WTC11 (cell line): ENCODE data around the gene SH3BP4. TPM values are rescaled to one million over a fixed set of nuclear protein-coding genes. Genes with fewer than 3 reads are reported as not detected.

Source experiments
- ATAC-seq: fragments of 200-7000 bp; cut with Tn5 transposase; 2 replicates; pipeline ENCODE4 v1.10.0; 2021; ENCODE audit warnings: mild to moderate bottlenecking, moderate library complexity
- CTCF ChIA-PET: fragments of 300-600 bp; sonication (Branson Sonifier 250); formaldehyde crosslinking; loops from one replicate; lab custom pipeline; 2021; ENCODE audit warnings: antibody characterized with exemption; lab: Charles Lee
- POLR2A ChIA-PET: fragments of 350-600 bp; sonication (Branson Sonifier 250); formaldehyde crosslinking; loops from one replicate; lab custom pipeline; 2021; ENCODE audit warnings: antibody characterized with exemption; lab: Charles Lee
- DNase-seq: peaks from one replicate; pipeline ENCODE4 v3.0.0; 2021; ENCODE audit warnings: low spot score
- H3K27ac Mint-ChIP-seq: 2 replicates; pipeline ENCODE4 v1.8.0; 2021; ENCODE audit warnings: mixed read lengths
- H3K27me3 Mint-ChIP-seq: 2 replicates; pipeline ENCODE4 v1.8.0; 2021; ENCODE audit warnings: low read depth, mild to moderate bottlenecking, moderate library complexity, mixed read lengths
- H3K36me3 Mint-ChIP-seq: 2 replicates; pipeline ENCODE4 v1.8.0; 2021; ENCODE audit warnings: mixed read lengths
- H3K4me1 Mint-ChIP-seq: 2 replicates; pipeline ENCODE4 v1.8.0; 2022; ENCODE audit warnings: mixed read lengths
- H3K4me3 Mint-ChIP-seq: 2 replicates; pipeline ENCODE4 v1.8.0; 2021; ENCODE audit warnings: mild to moderate bottlenecking, moderate library complexity, mixed read lengths
- H3K9me3 Mint-ChIP-seq: 2 replicates; pipeline ENCODE4 v1.8.0; 2021; ENCODE audit warnings: mixed read lengths
- ATF1 ChIP-seq: sonication (generic); formaldehyde crosslinking; IDR thresholded peaks from 2 replicates; pipeline ENCODE4 v1.8.1; 2023; ENCODE audit warnings: mild to moderate bottlenecking, moderate library complexity, missing genetic modification reagents
- ATF2 ChIP-seq: sonication (generic); formaldehyde crosslinking; IDR thresholded peaks from 2 replicates; pipeline ENCODE4 v1.8.1; 2022; ENCODE audit warnings: low read depth, missing genetic modification reagents, borderline replicate concordance
- CREM ChIP-seq: sonication (generic); formaldehyde crosslinking; IDR thresholded peaks from 2 replicates; pipeline ENCODE4 v1.8.1; 2022; ENCODE audit warnings: mild to moderate bottlenecking, missing genetic modification reagents, moderate library complexity
- FOXJ3 ChIP-seq: sonication (generic); formaldehyde crosslinking; IDR thresholded peaks from 2 replicates; pipeline ENCODE4 v1.9.0; 2021; ENCODE audit warnings: missing genetic modification reagents, mild to moderate bottlenecking, borderline replicate concordance
- FOXP1 ChIP-seq: sonication (generic); formaldehyde crosslinking; IDR thresholded peaks from 2 replicates; pipeline ENCODE4 v1.8.0; 2022; ENCODE audit warnings: missing genetic modification reagents, mild to moderate bottlenecking, moderate library complexity, borderline replicate concordance
- GRHL2 ChIP-seq: fragments of 250-450 bp; sonication (Bioruptor Pico); IDR thresholded peaks from 2 replicates; pipeline ENCODE4 v1.8.0; 2022; ENCODE audit warnings: mild to moderate bottlenecking, moderate library complexity; ENCODE audit not compliant: insufficient replicate concordance, severe bottlenecking
- IRF2 ChIP-seq: sonication (generic); formaldehyde crosslinking; IDR thresholded peaks from 2 replicates; pipeline ENCODE4 v1.8.0; 2022; ENCODE audit warnings: low read depth, missing genetic modification reagents, borderline replicate concordance
- MXD4 ChIP-seq: fragments of 250-450 bp; sonication (Bioruptor Pico); IDR thresholded peaks from 2 replicates; pipeline ENCODE4 v1.8.0; 2021; ENCODE audit warnings: mild to moderate bottlenecking, moderate library complexity, borderline replicate concordance
- NFYB ChIP-seq: sonication (generic); formaldehyde crosslinking; conservative IDR thresholded peaks from 2 replicates; pipeline ENCODE4 v1.8.0; 2022; ENCODE audit warnings: low read depth, missing genetic modification reagents
- OVOL2 ChIP-seq: fragments of 250-450 bp; sonication (Bioruptor Pico); IDR thresholded peaks from 2 replicates; pipeline ENCODE4 v1.9.0; 2021; ENCODE audit warnings: mild to moderate bottlenecking, borderline replicate concordance
- PREB ChIP-seq: sonication (generic); formaldehyde crosslinking; IDR thresholded peaks from 2 replicates; pipeline ENCODE4 v1.8.1; 2022; ENCODE audit warnings: mild to moderate bottlenecking, missing genetic modification reagents, moderate library complexity, borderline replicate concordance
- RELA ChIP-seq: sonication (generic); formaldehyde crosslinking; IDR thresholded peaks from 2 replicates; pipeline ENCODE4 v1.8.1; 2022; ENCODE audit warnings: missing genetic modification reagents, mild to moderate bottlenecking, borderline replicate concordance
- SOX15 ChIP-seq: fragments of 250-450 bp; sonication (Bioruptor Pico); IDR thresholded peaks from 2 replicates; pipeline ENCODE4 v1.9.0; 2021; ENCODE audit warnings: mild to moderate bottlenecking
- TEAD1 ChIP-seq: sonication (generic); formaldehyde crosslinking; IDR thresholded peaks from 2 replicates; pipeline ENCODE4 v1.8.0; 2022; ENCODE audit warnings: mild to moderate bottlenecking, missing genetic modification reagents
- TP53 ChIP-seq: sonication (generic); formaldehyde crosslinking; IDR thresholded peaks from 2 replicates; pipeline ENCODE4 v1.8.1; 2023; ENCODE audit warnings: mild to moderate bottlenecking, missing genetic modification reagents
- USF1 ChIP-seq: sonication (generic); formaldehyde crosslinking; IDR thresholded peaks from 2 replicates; pipeline ENCODE4 v1.8.0; 2022; ENCODE audit warnings: mild to moderate bottlenecking, missing genetic modification reagents
- ZBTB43 ChIP-seq: sonication (generic); formaldehyde crosslinking; IDR thresholded peaks from 2 replicates; pipeline ENCODE4 v1.8.1; 2023; ENCODE audit warnings: mild to moderate bottlenecking, missing genetic modification reagents
- ZNF232 ChIP-seq: sonication (generic); formaldehyde crosslinking; IDR thresholded peaks from 2 replicates; pipeline ENCODE4 v1.8.0; 2022; ENCODE audit warnings: mild to moderate bottlenecking, missing genetic modification reagents
- ZNF281 ChIP-seq: sonication (generic); formaldehyde crosslinking; IDR thresholded peaks from 2 replicates; pipeline ENCODE4 v1.8.0; 2023; ENCODE audit warnings: mild to moderate bottlenecking, missing genetic modification reagents
- ZNF317 ChIP-seq: sonication (generic); formaldehyde crosslinking; IDR thresholded peaks from 2 replicates; pipeline ENCODE4 v1.8.1; 2023; ENCODE audit warnings: low read depth, mild to moderate bottlenecking, moderate library complexity, missing genetic modification reagents, borderline replicate concordance
- ZNF671 ChIP-seq: fragments of 250-450 bp; sonication (Bioruptor Pico); IDR thresholded peaks from 2 replicates; pipeline ENCODE4 v1.8.0; 2021; ENCODE audit warnings: mild to moderate bottlenecking
- ZSCAN18 ChIP-seq: fragments of 250-450 bp; sonication (Bioruptor Pico); IDR thresholded peaks from 2 replicates; pipeline ENCODE4 v2.1.2; 2022; ENCODE audit warnings: mild to moderate bottlenecking, moderate library complexity
- total RNA-seq: library from RNA; stranded (reverse); gene quantifications from 3 replicates; pipeline ENCODE4 v1.2.3, GENCODE V29; 2021
- TF ChIP-seq, protein P1 (sequence below): sonication (generic); formaldehyde crosslinking; IDR thresholded peaks from 2 replicates; pipeline ENCODE4 v1.8.0; 2023; ENCODE audit warnings: missing genetic modification reagents

SH3BP4 gene
- total RNA-seq, 1 experiment from 2014 or later: 44.4 TPM

- TF ChIP-seq, protein P1, sequence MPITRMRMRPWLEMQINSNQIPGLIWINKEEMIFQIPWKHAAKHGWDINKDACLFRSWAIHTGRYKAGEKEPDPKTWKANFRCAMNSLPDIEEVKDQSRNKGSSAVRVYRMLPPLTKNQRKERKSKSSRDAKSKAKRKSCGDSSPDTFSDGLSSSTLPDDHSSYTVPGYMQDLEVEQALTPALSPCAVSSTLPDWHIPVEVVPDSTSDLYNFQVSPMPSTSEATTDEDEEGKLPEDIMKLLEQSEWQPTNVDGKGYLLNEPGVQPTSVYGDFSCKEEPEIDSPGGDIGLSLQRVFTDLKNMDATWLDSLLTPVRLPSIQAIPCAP (CRISPR knock-in tag): no peak
- TF ChIP-seq RELA (CRISPR knock-in tag) (no peak), IRF2 (CRISPR knock-in tag) (no peak), USF1 (no peak), ZNF671 (CRISPR knock-in tag) (no peak), FOXJ3 (CRISPR knock-in tag) (no peak), MXD4 (CRISPR knock-in tag) (no peak)
Measured at GRCh38 chr2:235032949-235033348, 81.1 kb downstream of the SH3BP4 start (continued).

GRCh38 chr2:235034265-235035118 lies 82.7 kb downstream of the SH3BP4 start:
- ChIA-PET CTCF (no interaction called here), POLR2A (no interaction called here)
- ATAC-seq: no peak
- Mint-ChIP-seq H3K27me3 (no peaks in the 10 kb centered on the region), H3K4me1 (peaks cover 16% of the 10 kb centered on the region), H3K36me3 (peaks cover 14% of the 10 kb centered on the region; the same call in 1 of the 2 replicates), H3K4me3 (no peak overlapping the region), H3K27ac (peak overlapping the region; percentile 9; the same call in 1 of the 2 replicates), H3K9me3 (no peaks in the 10 kb centered on the region)
- TF ChIP-seq ZBTB43 (CRISPR knock-in tag): no peak
- no peak for TF ChIP-seq ATF2
- no peak for TF ChIP-seq GRHL2 (CRISPR knock-in tag)
- no peak for TF ChIP-seq TEAD1 (CRISPR knock-in tag)
- DNase-seq: no peak

DNA sequence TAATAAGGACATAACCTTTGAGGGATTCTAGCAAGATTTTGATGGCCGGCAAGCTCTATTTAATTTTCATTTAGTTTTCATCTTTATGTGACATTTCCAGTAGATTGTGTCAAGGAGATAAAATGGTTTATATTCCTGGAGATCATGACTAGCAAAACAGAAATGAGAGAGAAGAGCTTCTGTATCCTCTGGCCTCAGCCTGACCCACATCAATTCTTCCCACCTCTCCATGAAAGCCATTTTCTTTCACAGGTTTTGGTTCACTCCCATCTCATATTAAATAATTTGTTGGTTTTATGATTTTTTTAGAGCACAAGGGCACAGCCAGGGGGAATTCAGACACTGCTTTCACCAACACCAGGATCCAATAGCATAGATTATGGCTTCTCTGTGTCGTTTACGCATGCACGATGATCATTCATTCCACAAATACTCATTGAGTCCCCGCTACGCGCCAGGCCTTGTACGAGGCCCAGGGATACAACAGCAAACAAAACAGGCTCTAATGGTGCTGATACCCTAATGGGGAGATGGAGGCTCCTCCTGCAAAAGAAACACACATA lies 85.9 kb downstream of the SH3BP4 start:
- H3K4me1 Mint-ChIP-seq: peaks cover 14% of the 10 kb centered on the region
- TF ChIP-seq ATF1: no peak
- no peak for TF ChIP-seq PREB (CRISPR knock-in tag)
- no peak for TF ChIP-seq TP53 (CRISPR knock-in tag)
- TF ChIP-seq ZNF317 (CRISPR knock-in tag): no peak
- TF ChIP-seq SOX15 (CRISPR knock-in tag): no peak
- TF ChIP-seq ZNF232 (CRISPR knock-in tag): no peak
- TF ChIP-seq ZSCAN18 (CRISPR knock-in tag): no peak
- TF ChIP-seq MXD4 (CRISPR knock-in tag): no peak
- TF ChIP-seq ZNF281: no peak
- no peak for TF ChIP-seq FOXP1
- no peak for TF ChIP-seq CREM (CRISPR knock-in tag)
- TF ChIP-seq OVOL2 (CRISPR knock-in tag): no peak
- TF ChIP-seq NFYB (CRISPR knock-in tag): no peak
- no peaks in the 10 kb centered on the region for H3K27me3 Mint-ChIP-seq
- no peak for DNase-seq
- no peak overlapping the region for H3K4me3 Mint-ChIP-seq
- no peaks in the 10 kb centered on the region for H3K9me3 Mint-ChIP-seq
- no peak overlapping the region for H3K27ac Mint-ChIP-seq
- H3K36me3 Mint-ChIP-seq: peaks cover 41% of the 10 kb centered on the region
- ATAC-seq: no peak
- ChIA-PET POLR2A (no interaction called here), CTCF (no interaction called here)
